GM23338 (cell line): ENCODE data around the gene ALCAM. TPM values are rescaled to one million over a fixed set of nuclear protein-coding genes. Genes with fewer than 3 reads are reported as not detected.
"Not testable (repeated sequence)": the region's sequence is repeated elsewhere in the genome, so short reads cannot be mapped to it uniquely, and the experiment has no call there.

Source experiments
- ATAC-seq: fragments of 200-7000 bp; cut with Tn5 transposase; 3 replicates; pipeline ENCODE4 v1.9.1; 2020
- DNase-seq: peaks from one replicate; pipeline ENCODE4 v3.0.0-alpha.2; 2015; ENCODE audit warnings: low spot score
- H2AFZ ChIP-seq: fragments of 200-600 bp; sonication (generic); 2 replicates; pipeline ENCODE4 v1.8.0; 2016; ENCODE audit warnings: antibody characterized with exemption, mild to moderate bottlenecking, moderate library complexity
- H3F3A ChIP-seq: fragments of 200-600 bp; sonication (generic); replicated peaks from 2 replicates; pipeline ENCODE4 v1.8.0; 2017; ENCODE audit warnings: antibody characterized with exemption, mixed run types, low read depth
- H3K27ac ChIP-seq: fragments of 200-600 bp; sonication (generic); 2 replicates; pipeline ENCODE4 v1.6.1; 2016; ENCODE audit warnings: low read depth
- H3K27me3 ChIP-seq: fragments of 200-600 bp; sonication (generic); 2 replicates; pipeline ENCODE4 v1.8.0; 2016; ENCODE audit warnings: mild to moderate bottlenecking, mixed run types, moderate library complexity; ENCODE audit not compliant: insufficient read depth
- H3K36me3 ChIP-seq: fragments of 200-600 bp; sonication (generic); 2 replicates; pipeline ENCODE4 v1.8.0; 2016; ENCODE audit warnings: mild to moderate bottlenecking; ENCODE audit not compliant: insufficient read depth
- H3K4me1 ChIP-seq: fragments of 200-600 bp; sonication (generic); 2 replicates; pipeline ENCODE4 v1.8.0; 2016; ENCODE audit warnings: mild to moderate bottlenecking, moderate library complexity; ENCODE audit not compliant: insufficient read depth
- H3K4me2 ChIP-seq: fragments of 200-600 bp; sonication (generic); 2 replicates; pipeline ENCODE4 v1.7.1; 2017; ENCODE audit warnings: mixed run types
- H3K4me3 ChIP-seq: fragments of 200-600 bp; sonication (generic); 2 replicates; pipeline ENCODE4 v1.6.1; 2016; ENCODE audit warnings: mixed run types
- H3K79me2 ChIP-seq: fragments of 200-600 bp; sonication (generic); replicated peaks from 2 replicates; pipeline ENCODE4 v1.8.0; 2017; ENCODE audit warnings: mild to moderate bottlenecking; ENCODE audit not compliant: insufficient read depth
- H3K9me2 ChIP-seq: fragments of 200-600 bp; sonication (generic); 2 replicates; pipeline ENCODE4 v1.8.0; 2017; ENCODE audit not compliant: insufficient read depth
- H4K20me1 ChIP-seq: fragments of 200-600 bp; sonication (generic); replicated peaks from 2 replicates; pipeline ENCODE4 v1.8.0; 2017; ENCODE audit warnings: mild to moderate bottlenecking; ENCODE audit not compliant: insufficient read depth
- H3K27ac Mint-ChIP-seq: 2 replicates; pipeline ENCODE4 v1.8.0; 2020; ENCODE audit warnings: inconsistent platforms, mild to moderate bottlenecking, moderate library complexity, mixed read lengths
- H3K27me3 Mint-ChIP-seq: 3 replicates; pipeline ENCODE4 v1.8.0; 2022; ENCODE audit warnings: low read depth, mild to moderate bottlenecking, moderate library complexity, mixed read lengths, inconsistent platforms; ENCODE audit not compliant: insufficient read depth, poor library complexity
- H3K36me3 Mint-ChIP-seq: 3 replicates; pipeline ENCODE4 v1.8.0; 2021; ENCODE audit warnings: low read depth, mild to moderate bottlenecking, inconsistent platforms, moderate library complexity, mixed read lengths
- H3K4me1 Mint-ChIP-seq: 3 replicates; pipeline ENCODE4 v1.8.0; 2020; ENCODE audit warnings: mild to moderate bottlenecking, inconsistent platforms, mixed read lengths
- H3K4me3 Mint-ChIP-seq: 3 replicates; pipeline ENCODE4 v1.8.0; 2021; ENCODE audit warnings: moderate library complexity, mild to moderate bottlenecking, inconsistent platforms, mixed read lengths
- H3K9me3 Mint-ChIP-seq: 3 replicates; pipeline ENCODE4 v1.8.0; 2020; ENCODE audit warnings: moderate library complexity, mild to moderate bottlenecking, inconsistent platforms, mixed read lengths
- CREB1 ChIP-seq: fragments of 250-450 bp; sonication (Bioruptor Pico); IDR thresholded peaks from 2 replicates; pipeline ENCODE4 v1.5.0; 2020; ENCODE audit warnings: low read depth, mild to moderate bottlenecking, moderate library complexity
- ETS1 ChIP-seq: IDR thresholded peaks from 2 replicates; pipeline ENCODE4 v1.6.1; 2016; ENCODE audit warnings: antibody characterized with exemption
- EZH2 ChIP-seq: fragments of 200-600 bp; sonication (generic); IDR thresholded peaks from one replicate; pipeline ENCODE4 v1.8.0; 2017; ENCODE audit warnings: antibody characterized with exemption, mild to moderate bottlenecking, low read depth; ENCODE audit not compliant: unreplicated experiment
- JUNB ChIP-seq: IDR thresholded peaks from one replicate; pipeline ENCODE4 v1.6.1; 2016; ENCODE audit warnings: antibody characterized with exemption; ENCODE audit not compliant: unreplicated experiment
- POLR2AphosphoS5 ChIP-seq: IDR thresholded peaks from 2 replicates; pipeline ENCODE4 v1.6.1; 2016; ENCODE audit warnings: antibody characterized with exemption, low read depth
- REST ChIP-seq: IDR thresholded peaks from one replicate; pipeline ENCODE4 v1.6.1; 2018; ENCODE audit warnings: antibody characterized with exemption; ENCODE audit not compliant: unreplicated experiment
- STAT1 ChIP-seq: IDR thresholded peaks from one replicate; pipeline ENCODE4 v1.6.1; 2016; ENCODE audit warnings: antibody characterized with exemption; ENCODE audit not compliant: unreplicated experiment
- polyA plus RNA-seq: library from polyadenylated mRNA; unstranded; fragments of >200 nt; fragmentation: Nextera tagmentation; extraction: Ambion mirVana; gene quantifications from 2 replicates; pipeline ENCODE4 v1.2.1, GENCODE V29; 2016
- total RNA-seq: library from RNA; depleted of rRNA; stranded (reverse); fragments of >200 nt; shearing (Covaris generic); gene quantifications from 2 replicates; pipeline ENCODE4 v1.2.3, GENCODE V29; 2014

The ALCAM gene
- total and polyA plus RNA-seq, 2 experiments from 2014 or later, result 11.3 to 36.0 TPM

- TF ChIP-seq JUNB, result no peak
Observed at GRCh38 chr3:105401691-105402149, 35.0 kb downstream of the ALCAM start (continued).

GRCh38 chr3:105402287-105402801, 35.6 kb downstream of the ALCAM start:
- TF ChIP-seq CREB1 (CRISPR knock-in tag) (no peak), POLR2AphosphoS5 (no peak), STAT1 (no peak), EZH2 (no peak), ETS1 (no peak), REST (no peak)
- Histone ChIP-seq H3K27me3 (no peaks in the 10 kb centered on the region), H4K20me1 (no peaks in the 10 kb centered on the region), H3K79me2 (no peaks in the 10 kb centered on the region; the same call in 1 of the 2 replicates), H3K4me1 (no peaks in the 10 kb centered on the region), H2AFZ (no peak overlapping the region), H3K27ac (no peak overlapping the region), H3K36me3 (no peaks in the 10 kb centered on the region), H3K9me2 (no peaks in the 10 kb centered on the region), H3K4me2 (no peak overlapping the region), H3K4me3 (no peak overlapping the region), H3F3A (no peaks in the 10 kb centered on the region)
- Mint-ChIP-seq H3K9me3 (peaks cover 8% of the 10 kb centered on the region; the same call in 2 of the 3 replicates), H3K36me3 (peaks cover 29% of the 10 kb centered on the region), H3K27ac (no peak overlapping the region), H3K4me1 (peaks cover 8% of the 10 kb centered on the region), H3K4me3 (no peak overlapping the region), H3K27me3 (peaks cover 3% of the 10 kb centered on the region)
- DNase-seq (no peak), ATAC-seq (no peak)

- H3K4me1 ChIP-seq, H3K9me2 ChIP-seq, H3K4me3 Mint-ChIP-seq, H3K9me3 Mint-ChIP-seq, H3K4me2 ChIP-seq, H3K27me3 Mint-ChIP-seq, H3K79me2 ChIP-seq, H3K27me3 ChIP-seq, H3K27ac ChIP-seq, H4K20me1 ChIP-seq, H2AFZ ChIP-seq, H3K4me3 ChIP-seq, DNase-seq, H3K4me1 Mint-ChIP-seq, H3F3A ChIP-seq, H3K36me3 ChIP-seq, ATAC-seq: not testable (repeated sequence)
- H3K27ac Mint-ChIP-seq, result peak overlapping the region; percentile 3; the same call in 1 of the 2 replicates
- peaks cover 29% of the 10 kb centered on the region for H3K36me3 Mint-ChIP-seq
Observed at GRCh38 chr3:105403034-105403433, 36.3 kb downstream of the ALCAM start.
